ENCODE measurements around the gene KIF2A.
"Not testable (repeated sequence)": the region's sequence is repeated elsewhere in the genome, so short reads cannot be mapped to it uniquely, and the experiment has no call there.

The KIF2A gene

DNA sequence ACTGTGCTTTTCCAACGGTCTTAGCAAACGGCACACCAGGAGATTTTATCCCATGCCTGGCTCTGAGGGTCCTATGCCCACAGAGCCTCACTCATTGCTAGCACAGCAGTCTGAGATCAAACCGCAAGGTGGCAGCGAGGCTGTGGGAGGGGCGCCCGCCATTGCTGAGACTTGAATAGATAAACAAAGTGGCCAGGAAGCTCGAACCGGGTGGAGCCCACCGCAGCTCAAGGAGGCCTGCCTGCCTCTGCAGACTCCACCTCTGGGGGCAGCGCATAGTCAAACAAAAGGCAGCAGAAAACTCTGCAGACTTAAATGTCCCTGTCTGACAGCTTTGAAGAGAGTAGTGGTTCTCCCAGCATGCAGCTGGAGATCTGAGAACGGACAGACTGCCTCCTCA, 14.2 kb upstream of the KIF2A start:
- DNase-seq (ENCODE audit: low spot score), result not testable (repeated sequence)

DNA sequence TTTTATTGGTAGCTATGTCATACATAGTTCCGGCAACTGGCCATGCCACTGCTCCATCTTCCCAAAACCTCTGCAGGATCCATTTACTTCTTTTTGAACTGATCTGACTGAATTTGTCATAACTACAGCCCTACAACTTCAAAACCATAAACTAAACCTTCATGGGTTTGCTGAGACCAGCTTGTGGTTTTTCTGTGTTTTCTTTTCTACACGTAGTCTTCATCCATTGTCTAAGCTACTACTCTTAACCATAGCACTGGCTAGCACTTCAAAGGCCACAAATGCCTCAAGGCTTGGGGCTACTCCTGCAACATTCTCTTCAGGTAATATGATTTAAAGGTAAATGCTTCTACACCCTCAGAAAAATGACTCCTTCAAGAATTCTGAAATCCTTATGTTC, 9.0 kb upstream of the KIF2A start:
- no peak for DNase-seq (ENCODE audit: low spot score)

DNA sequence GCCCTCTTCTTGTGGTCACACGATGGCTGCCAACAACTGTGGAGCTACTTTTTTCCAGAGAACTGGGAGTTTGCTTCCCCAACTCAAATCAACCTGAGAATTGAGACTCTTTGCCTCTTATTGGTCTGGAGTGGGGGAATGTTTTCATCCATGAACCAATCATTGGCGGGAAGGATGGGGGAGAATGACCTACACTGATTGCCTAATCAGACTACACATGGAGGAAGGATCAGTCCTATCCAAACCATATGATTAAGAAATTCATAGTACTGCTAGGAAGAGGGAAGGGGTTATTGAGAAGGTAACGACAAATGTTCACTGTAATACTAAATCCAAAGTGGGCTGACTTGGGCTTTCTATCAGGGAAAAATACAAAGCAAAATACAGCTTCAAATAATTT, 7.9 kb upstream of the KIF2A start:
- no peak for DNase-seq (ENCODE audit: low spot score)

DNA sequence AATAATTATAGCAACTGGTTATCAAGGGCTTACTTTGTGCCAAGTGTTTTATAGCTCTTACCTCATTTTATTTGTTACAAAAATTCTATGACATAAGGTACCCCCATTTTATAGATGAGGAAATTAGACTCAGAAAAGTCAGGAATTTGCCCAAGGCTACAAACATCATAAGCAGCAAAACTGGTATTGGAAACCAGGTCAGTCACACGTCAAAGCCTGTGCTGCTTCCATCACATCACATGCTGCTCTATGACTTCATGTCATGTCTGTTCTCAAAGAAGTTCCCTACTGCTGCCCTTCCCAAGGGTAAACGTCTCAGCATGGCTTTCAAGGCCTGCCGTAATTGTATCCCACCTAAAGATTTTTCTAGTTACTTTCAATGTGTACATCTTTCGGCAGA, 6.9 kb upstream of the KIF2A start:
- DNase-seq (ENCODE audit: low spot score), result no peak

DNA sequence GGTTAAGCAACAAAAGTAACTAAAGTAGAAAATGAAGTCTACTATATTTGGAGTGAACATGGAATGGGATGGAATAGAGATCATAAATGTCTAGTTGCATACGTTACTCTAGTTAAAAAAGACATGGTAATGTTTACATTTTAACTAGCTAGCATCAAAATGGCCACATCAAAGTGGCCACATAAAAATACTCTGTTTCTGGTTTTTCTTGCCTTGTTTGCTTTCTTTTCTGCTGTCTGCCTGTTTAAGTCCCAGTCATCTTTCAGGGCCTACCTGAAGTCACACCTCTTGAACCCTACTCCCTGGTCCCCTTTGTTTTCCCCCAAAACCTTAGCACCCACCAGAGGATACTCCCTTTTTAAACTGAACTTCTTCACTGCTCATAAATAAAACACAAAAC, 6.4 kb upstream of the KIF2A start:
- DNase-seq (ENCODE audit: low spot score), result no peak

DNA sequence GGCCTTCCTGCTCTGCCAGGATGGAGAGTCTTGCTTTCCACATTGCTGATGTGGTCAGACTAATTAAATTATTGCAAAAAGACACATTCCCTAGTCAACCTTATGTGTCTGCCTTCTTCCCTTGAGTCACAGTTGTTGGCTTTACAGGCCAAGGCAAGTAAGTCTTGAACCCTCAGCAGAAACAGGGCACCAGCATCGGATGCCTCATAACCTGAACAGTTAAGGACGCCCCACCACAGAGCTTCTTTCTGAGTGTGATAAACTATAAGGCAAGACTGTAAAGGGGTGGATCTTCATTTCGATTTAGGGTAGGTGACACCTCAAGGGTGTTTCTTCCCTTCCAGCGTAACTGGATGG, 670 bp upstream of the KIF2A start:
- DNase-seq (ENCODE audit: low spot score), result no peak

DNA sequence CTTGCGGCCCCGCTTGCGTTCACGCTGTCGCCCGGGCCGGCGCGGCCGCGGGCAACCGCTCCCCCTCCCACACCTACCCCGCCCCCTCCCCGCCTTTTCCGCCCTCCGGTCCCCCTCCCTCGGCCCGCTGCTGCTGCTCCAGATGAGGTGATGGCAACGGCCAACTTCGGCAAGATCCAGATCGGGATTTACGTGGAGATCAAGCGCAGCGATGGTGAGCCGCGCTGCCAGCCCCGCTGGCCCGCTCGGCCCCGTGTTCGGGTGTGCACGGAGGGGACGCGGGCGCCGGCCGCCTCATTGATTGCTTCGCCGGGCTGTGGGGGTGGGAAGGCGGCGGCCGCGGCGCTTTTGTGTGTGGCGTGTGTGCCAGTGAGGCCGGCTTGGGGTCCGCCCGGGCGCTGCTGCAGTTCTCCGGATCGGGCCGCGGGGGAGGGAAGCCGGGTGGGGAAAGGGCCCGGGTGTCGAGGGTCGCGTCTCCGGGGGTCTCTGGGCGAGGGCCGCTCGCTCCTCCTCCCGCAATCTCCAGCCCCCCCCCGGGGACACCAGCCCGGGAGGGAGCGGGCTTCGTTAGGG, 403 bp downstream of the KIF2A start:
- DNase-seq (ENCODE audit: low spot score), result peak; percentile 18

DNA sequence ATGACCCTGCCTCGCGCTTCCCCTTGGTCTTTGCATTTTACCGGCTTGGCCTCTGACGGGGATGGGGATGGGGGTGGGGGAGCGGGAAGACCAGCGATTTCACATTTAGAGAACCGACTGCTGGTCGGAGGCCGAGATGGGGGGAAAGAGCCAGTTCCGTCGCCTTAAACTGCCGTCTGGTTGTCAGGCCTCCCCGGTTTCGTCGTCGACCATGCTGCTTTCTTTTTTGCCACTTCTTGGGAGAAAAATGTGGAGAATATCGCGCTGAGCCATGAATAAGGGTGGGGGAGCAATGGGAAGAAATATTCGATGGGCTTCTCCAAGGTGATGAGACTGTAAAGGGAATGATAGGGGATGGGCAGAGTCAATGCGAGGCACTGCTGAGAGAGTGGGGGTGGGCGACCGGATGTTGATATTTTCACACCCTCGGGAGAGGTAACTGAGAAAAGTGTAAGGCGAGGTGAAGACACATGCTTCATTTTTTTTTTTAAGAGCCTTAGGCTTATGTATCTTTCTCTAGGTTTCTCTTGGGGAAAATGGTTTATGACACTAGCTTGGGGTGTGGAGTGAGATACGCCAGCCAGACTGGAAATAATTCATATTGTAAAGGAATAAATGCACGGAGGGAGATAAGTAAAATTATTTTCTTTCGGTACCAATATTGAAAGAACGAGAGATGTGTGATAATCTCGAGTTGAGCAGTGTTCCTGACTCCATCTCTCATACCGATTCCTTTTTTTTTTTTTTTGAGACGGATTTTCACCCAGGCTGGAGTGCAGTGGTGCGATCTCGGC, 1.1 kb downstream of the KIF2A start:
- peak; percentile 12 for DNase-seq (ENCODE audit: low spot score)

DNA sequence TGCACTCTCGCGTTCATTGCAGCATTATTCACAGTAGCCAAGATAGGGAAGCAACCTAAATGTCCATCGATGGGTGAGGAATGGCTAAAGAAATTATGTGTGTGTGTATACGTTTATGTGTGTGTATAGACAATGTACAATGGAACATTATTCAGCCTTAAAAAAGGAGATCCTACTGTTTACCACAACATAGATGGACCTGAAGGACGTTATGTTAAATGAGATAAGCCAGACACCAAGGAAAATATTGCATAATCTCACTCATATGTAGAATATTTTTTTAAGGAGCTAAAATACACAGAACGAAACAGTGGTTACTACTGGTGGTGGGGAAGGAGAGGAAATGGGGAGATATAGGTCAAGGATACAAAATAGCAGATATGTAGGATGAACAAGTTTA, 2.4 kb downstream of the KIF2A start:
- no peak for DNase-seq (ENCODE audit: low spot score)

DNA sequence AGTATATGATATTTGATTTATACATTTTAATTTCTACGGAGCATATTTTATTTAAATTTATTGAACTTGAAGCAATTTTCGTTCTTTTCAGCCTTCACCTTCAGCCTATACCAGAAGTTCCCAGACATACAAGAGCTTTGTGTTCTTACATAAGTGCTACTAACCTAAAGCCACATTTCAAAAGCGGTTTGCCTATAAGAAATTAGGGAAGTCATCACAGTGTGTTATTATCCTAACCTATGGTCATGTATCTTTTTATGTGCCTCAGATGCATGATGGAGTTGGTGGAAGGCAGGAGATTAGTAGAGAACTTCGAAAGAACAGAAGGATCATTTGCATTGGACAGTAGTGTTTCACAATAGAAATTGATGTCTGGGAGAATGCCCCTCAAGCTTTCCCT, 3.1 kb downstream of the KIF2A start:
- DNase-seq (ENCODE audit: low spot score), result no peak

DNA sequence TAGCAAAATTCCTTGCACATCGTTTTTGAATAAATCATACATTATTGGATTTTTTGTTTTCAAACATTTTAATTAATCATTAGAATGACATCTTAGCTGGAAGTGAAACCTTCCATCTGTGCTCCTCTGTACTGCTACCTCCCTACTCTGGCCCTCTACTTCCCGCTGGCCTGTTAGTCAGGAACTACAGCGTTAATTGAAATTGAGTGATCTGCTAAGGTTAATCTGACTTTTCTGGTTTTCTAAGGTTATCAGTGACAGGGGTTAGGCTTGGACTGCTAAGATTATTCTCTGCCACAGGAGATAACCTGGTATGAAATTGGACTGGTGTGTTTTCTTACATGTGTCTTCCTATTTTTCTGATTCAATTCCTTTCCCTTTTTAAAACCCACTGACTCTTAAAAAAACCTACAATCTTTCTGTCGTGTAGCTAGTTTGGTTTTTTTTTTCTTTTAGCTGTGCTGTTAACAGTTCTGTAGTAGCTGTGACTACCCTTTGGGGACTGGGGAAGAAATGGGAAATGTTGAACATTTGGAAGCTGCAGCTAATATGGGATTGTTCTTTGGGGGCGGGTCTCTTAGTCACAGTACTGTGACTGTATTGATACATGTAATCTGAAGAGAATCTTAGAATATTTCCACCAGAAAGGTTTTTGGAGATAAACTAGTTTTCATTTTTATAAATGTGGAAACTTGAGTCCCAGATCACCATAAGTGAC, 4.6 kb downstream of the KIF2A start:
- no peak for DNase-seq (ENCODE audit: low spot score)

DNA sequence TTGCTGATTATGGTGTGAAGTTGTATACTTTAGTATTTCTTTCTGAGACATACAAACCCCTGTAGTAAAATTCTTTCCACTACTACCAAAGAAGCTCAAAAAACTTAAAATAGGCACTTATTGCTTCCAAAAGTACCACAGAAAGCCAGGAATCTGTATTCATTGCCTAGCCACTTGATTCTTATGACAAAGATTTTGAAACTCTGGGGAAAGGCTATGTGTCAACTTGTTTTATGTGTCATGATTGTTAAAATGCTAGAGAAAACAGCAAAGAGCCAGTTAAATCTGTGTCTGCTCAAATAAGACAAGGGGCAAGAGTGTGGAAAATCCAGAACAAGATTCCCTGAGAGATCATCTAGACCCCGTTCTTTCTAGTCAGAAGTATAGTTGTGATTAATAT, 6.0 kb downstream of the KIF2A start:
- no peak for DNase-seq (ENCODE audit: low spot score)

DNA sequence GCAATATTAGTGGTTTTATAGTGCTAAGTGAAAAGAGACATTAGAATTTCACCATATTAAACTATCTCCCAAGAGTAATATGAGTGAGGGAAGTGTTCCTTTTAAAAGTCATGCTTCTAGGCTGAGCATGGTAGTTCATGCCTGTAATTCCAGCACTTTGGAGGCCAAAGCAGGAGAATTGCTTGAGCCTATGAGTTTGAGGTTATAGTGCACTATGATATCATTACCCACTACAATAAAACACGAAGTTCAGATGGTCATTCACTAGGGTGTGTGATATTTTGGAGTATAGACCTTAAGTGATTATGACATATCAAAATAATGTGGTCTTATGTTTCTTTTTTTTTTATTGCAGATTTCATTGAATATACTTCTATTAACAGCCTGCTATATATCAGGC, 6.7 kb downstream of the KIF2A start:
- no peak for DNase-seq (ENCODE audit: low spot score)

DNA sequence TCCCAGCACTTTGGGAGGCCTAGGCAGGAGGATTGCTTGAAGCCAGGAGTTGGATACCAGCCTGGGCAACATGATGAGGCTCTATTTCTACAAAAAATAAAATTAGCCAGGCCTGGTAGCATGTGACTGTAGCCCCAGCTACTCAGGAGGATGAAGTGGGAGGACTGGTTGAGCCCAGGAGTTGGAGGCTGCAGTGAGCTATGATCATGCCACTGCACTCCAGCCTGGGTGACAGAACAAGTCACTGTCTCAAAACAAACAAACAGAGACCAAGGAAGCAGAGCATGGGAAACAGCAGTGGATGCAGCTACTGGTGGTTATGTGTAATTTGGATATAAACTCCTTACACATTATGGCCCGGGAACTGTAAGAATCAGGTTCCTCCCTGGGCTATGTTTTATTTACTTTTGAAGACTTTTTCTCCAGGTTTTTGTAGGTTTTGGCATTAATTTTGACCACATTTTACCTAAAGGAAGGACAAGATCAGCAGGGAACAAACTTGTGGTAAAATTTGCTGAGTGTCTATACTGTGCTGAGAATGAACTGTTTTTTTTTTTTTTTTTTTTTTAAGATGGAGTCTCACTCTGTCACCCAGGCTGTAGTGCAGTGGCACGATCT, 8.3 kb downstream of the KIF2A start:
- DNase-seq (ENCODE audit: low spot score), result no peak

DNA sequence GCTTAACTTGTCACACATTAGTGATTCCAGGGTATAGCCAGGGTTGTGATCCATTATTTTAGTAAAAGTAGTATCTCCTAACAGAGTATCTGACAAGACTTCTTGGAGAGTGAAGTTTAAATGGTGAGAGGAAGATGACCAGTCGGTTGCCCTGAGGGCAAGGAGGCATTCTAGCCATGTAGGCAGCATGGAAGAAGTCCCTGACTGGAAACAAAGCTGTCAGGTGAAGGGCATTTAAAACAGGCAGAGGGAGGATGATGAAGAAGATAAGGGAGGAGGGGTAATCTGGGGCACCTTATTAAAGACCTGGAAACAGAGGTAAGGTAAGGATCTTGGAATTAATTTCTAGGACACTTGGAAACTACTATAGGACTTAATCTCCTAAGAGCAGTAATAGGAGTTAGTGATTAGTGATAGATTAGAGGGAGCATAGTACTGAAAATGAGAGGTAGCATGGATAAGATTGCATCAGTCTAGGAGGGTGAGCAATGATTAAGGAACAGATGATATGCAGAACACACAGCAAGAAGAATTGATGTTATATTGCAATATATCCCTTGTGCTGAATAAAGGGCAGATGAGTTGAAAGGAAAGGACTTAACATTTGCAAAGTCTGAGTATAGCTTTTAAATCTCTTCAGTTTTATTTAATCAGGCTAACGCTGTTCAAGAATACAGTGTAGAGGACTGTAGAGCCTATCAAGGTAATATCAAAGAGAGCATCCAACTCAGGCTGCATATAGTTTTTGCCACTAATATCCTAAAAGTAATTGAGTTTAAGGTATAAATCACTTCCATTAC, 9.6 kb downstream of the KIF2A start:
- DNase-seq (ENCODE audit: low spot score), result no peak

DNA sequence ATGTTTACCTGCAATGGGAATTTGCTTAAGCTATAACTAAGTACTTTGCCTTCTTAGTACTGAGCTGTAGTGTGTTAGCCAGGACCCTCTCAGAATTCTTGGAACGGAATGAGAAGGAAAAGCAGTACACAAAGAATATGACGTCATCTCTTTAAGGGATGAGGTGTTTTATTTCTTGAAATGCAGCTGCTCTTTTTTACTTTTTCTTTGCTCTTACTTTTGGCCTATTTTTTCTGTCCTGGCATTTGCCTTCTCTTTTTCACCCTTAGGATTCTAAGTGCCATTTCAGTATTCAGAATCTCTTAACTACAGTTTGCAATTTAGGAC, 10.1 kb downstream of the KIF2A start:
- no peak for DNase-seq (ENCODE audit: low spot score)

DNA sequence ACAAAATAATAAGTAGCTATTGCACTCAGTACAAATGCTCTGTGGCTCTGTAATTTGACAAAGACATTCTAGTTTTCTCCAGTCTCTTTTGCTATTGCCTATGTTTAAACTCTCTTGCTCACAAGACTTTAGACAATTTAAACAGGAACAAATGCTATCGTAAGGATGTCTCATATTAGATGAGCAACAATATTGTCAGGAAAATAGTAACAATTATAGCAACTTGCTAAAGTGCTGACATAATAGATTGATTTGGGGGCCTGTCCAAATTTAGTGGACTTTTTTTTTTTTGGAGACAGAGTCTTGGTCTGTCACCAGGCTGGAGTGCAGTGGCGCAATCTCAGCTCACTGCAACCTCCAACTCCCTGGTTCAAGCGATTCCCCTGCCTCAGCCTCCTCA, 11.8 kb downstream of the KIF2A start:
- DNase-seq (ENCODE audit: low spot score), result no peak

DNA sequence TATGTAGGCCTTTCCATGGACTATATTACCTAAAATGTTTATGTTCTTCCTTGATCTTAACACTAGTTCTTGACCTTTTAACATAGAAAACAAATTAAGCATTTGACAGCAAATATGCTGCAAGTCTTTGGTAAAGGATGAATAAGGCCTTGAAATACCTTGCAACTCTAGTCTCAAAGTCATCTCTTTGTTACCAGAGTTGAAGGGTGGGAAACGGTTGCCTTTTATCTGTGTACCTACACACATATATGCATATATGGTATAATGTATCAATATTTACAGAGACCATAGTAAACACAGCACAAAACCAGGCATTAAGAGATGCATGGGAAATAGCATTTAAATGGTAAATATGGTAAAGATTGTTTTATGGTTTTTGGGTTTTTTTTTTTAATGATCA, 16.5 kb downstream of the KIF2A start:
- no peak for DNase-seq (ENCODE audit: low spot score)

DNA sequence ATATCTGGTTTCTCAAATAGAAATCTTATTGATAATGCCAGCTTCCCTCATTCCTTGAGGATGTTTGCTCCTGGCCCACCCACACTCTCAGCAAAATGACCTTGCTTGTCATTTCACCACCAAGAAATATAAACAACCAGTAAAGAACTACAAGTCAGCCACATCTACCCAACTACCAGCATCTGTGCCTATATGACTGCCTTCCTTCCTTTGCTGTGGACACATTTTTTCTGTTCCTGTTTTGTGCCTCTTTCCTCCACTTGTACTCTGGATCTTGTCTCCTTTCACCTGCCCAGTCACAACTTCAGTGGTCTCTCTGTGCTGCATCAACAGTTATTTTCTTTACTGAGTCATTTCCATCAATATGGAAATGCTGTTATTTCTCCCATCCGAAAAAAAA, 20.3 kb downstream of the KIF2A start:
- DNase-seq (ENCODE audit: low spot score), result no peak

DNA sequence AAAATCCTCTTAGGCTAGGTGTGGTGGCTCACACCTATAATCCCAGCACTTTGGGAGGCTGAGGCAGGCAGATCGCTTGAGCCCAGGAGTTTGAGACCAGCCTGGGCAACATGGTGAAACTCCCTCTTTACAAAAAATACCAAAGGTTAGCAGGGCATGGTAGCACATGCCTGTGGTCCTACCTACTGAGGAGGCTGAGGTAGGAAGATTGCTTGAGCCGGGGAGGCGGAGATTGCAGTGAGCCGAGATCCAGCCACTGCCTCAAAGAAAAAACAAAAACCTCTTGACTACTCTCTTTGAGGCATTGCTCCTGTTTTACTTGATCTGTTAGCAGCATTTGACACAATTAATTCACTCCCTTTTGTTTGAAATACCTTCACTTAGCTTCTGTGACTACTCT, 20.7 kb downstream of the KIF2A start:
- DNase-seq (ENCODE audit: low spot score), result no peak

DNA sequence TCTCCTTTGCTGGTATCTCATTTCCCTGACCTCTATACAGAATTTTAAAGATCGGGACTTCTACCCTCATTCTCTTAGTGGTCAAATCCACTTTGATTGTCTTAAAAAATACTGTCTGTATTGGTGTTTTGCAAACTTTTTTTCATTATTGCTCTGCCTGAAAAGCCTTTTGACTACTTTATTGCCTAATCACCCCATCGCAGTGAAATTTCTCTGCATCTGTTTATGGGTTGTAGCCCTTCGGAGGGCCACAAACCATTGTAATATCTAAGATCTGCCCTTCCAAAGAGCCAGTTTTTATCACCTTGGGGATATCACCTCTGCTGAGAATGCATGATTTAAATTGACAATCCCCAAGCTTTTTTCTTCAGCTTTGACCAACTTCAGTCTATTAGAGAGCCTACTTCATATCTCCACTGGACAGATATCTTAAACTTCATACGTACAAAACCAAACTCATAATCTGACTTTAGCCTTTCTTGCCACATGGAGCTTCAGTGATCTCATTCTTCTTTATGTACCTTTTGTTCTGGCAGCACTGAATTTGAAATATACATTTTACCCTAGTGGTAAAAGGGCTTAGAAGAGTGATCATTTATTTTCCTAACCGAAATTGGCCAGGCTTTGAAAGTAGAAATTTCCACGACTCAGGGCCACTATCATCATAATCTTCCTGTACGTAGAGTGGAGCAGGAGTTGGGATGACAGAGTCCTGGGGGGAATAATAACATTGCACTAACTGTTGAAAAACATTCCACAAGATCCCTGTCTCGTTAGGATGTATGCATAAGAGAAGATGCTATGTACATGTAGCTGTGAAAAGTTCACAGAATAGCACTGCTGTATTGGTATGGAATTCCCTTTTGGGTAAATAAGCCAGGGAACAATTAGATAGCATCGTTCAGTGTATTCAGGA, 21.4 kb downstream of the KIF2A start:
- DNase-seq (ENCODE audit: low spot score), result no peak

Data from LoVo (cell line).